Endothelial cell of umbilical vein (primary cell): ENCODE measurements around the gene PKP3. TPM values are rescaled to one million over a fixed set of nuclear protein-coding genes. Genes with fewer than 3 reads are reported as not detected.

ENCODE experiments used
- BruUV-seq: library from RNA; stranded (reverse); fragments of 400-500 nt; replicated peaks from 2 replicates; lab custom pipeline; 2021; lab: Mats Ljungman, UMichigan
- CTCF ChIA-PET: fragments of 300-600, 350-600 bp; sonication (Branson Sonifier 250); formaldehyde crosslinking; loops from one replicate; lab custom pipeline; 2021; ENCODE audit warnings: antibody characterized with exemption, inconsistent platforms; lab: Charles Lee
- POLR2A ChIA-PET: fragments of 300-600, 350-600 bp; sonication (Branson Sonifier 250); formaldehyde crosslinking; loops from one replicate; lab custom pipeline; 2021; ENCODE audit warnings: antibody characterized with exemption, inconsistent platforms; lab: Charles Lee
- DNase-seq: peaks from one replicate; pipeline ENCODE4 v3.0.0-alpha.2; 2011; ENCODE audit warnings: low read depth, low spot score
- FAIRE-seq: peaks from 2 replicates; lab custom pipeline; 2011; peaks lifted over from hg19 to GRCh38; lab: Jason Lieb, UNC
- H2AFZ ChIP-seq: 2 replicates; pipeline ENCODE4 v1.6.0; 2012; ENCODE audit warnings: low read depth, low read length, control low read depth, inconsistent platforms
- H3K27ac ChIP-seq: 2 replicates; pipeline ENCODE4 v1.5.1; 2011; ENCODE audit warnings: low read depth, mild to moderate bottlenecking, control low read depth, low read length, moderate library complexity; ENCODE audit not compliant: insufficient read depth
- H3K27me3 ChIP-seq, 2 experiments: 2 replicates each; pipeline versions ENCODE4 v1.6.0 to v1.6.1; 2011; ENCODE audit warnings: low read length in 2 of 2, mixed read lengths in 1 of 2; ENCODE audit not compliant: control insufficient read depth in 2 of 2, insufficient read depth in 2 of 2
- H3K36me3 ChIP-seq, 2 experiments: 2 replicates in 1 of 2; 3 replicates in 1 of 2; pipeline ENCODE4 v1.5.1; 2011; ENCODE audit warnings: low read length in 2 of 2, mild to moderate bottlenecking in 1 of 2, moderate library complexity in 1 of 2; ENCODE audit not compliant: control insufficient read depth in 2 of 2, insufficient read depth in 2 of 2; ENCODE audit errors: extremely low read depth in 1 of 2
- H3K4me1 ChIP-seq: 3 replicates; pipeline ENCODE4 v1.5.1; 2011; ENCODE audit warnings: mild to moderate bottlenecking, low read length; ENCODE audit not compliant: control insufficient read depth, insufficient read depth; ENCODE audit errors: extremely low read depth
- H3K4me2 ChIP-seq: 2 replicates; pipeline ENCODE4 v1.6.1; 2011; ENCODE audit warnings: low read length, control low read depth, mixed read lengths; ENCODE audit not compliant: insufficient read depth
- H3K4me3 ChIP-seq, 3 experiments: fragments of 200-600 bp in 1 of 3; sonication (generic), shearing (Covaris generic) in 1 of 3; replicated peaks in 1 of 3; 2 replicates each; pipeline ENCODE4 v1.5.1; 2011 to 2016; ENCODE audit warnings: control low read depth in 3 of 3, low read length in 3 of 3, mild to moderate bottlenecking in 2 of 3, inconsistent platforms in 1 of 3, low read depth in 1 of 3, moderate library complexity in 1 of 3; ENCODE audit not compliant: insufficient read depth in 1 of 3
- H3K79me2 ChIP-seq: 2 replicates; pipeline ENCODE4 v1.6.0; 2012; ENCODE audit warnings: low read length, inconsistent platforms; ENCODE audit not compliant: control insufficient read depth, insufficient read depth
- H3K9ac ChIP-seq: replicated peaks from 2 replicates; pipeline ENCODE3; 2011; ENCODE audit warnings: low read length, control low read depth; ENCODE audit not compliant: insufficient read depth; ENCODE audit errors: extremely low read depth
- H3K9me1 ChIP-seq: replicated peaks from 3 replicates; pipeline ENCODE4 v1.6.0; 2011; ENCODE audit warnings: mild to moderate bottlenecking, low read length; ENCODE audit not compliant: control insufficient read depth, insufficient read depth; ENCODE audit errors: extremely low read depth
- H3K9me3 ChIP-seq: replicated peaks from 2 replicates; pipeline ENCODE4 v1.5.1; 2012; ENCODE audit warnings: low read length, inconsistent platforms; ENCODE audit not compliant: control insufficient read depth, insufficient read depth
- H4K20me1 ChIP-seq: replicated peaks from 2 replicates; pipeline ENCODE3; 2011; ENCODE audit warnings: mild to moderate bottlenecking, low read length; ENCODE audit not compliant: control insufficient read depth, insufficient read depth; ENCODE audit errors: extremely low read depth
- CTCF ChIP-seq, 2 donors: IDR thresholded peaks; 1 replicate in 1 of 2; 2 replicates in 1 of 2; pipeline ENCODE4 v1.5.1; 2011; ENCODE audit warnings: low read length in 2 of 2, mild to moderate bottlenecking in 2 of 2, moderate library complexity in 2 of 2, control low read depth in 1 of 2, inconsistent platforms in 1 of 2, low read depth in 1 of 2; ENCODE audit not compliant: insufficient read depth in 1 of 2; ENCODE audit errors: extremely low read depth in 1 of 2
- EZH2 ChIP-seq: IDR thresholded peaks from 2 replicates; pipeline ENCODE4 v1.6.1; 2012; ENCODE audit warnings: borderline replicate concordance, low read depth, mild to moderate bottlenecking, moderate library complexity, low read length, inconsistent platforms; ENCODE audit not compliant: severe bottlenecking
- FOS ChIP-seq: IDR thresholded peaks from 2 replicates; pipeline ENCODE4 v1.6.1; 2011; ENCODE audit warnings: mild to moderate bottlenecking, low read length, moderate library complexity, borderline replicate concordance; ENCODE audit not compliant: insufficient read depth
- GATA2 ChIP-seq: IDR thresholded peaks from 2 replicates; pipeline ENCODE4 v1.7.0; 2011; ENCODE audit warnings: low read depth, mild to moderate bottlenecking, moderate library complexity, mixed read lengths, low read length; ENCODE audit not compliant: insufficient read length, insufficient read depth
- JUN ChIP-seq: IDR thresholded peaks from 2 replicates; pipeline ENCODE4 v1.6.1; 2011; ENCODE audit warnings: borderline replicate concordance, low read depth; ENCODE audit not compliant: insufficient read length, insufficient read depth
- MYC ChIP-seq: IDR thresholded peaks from one replicate; pipeline ENCODE4 v1.6.1; 2011; ENCODE audit warnings: mild to moderate bottlenecking, low read depth, low read length
- POLR2A ChIP-seq: IDR thresholded peaks from 2 replicates; pipeline ENCODE4 v1.6.1; 2012; ENCODE audit warnings: low read depth, mild to moderate bottlenecking, control low read depth, low read length
- POLR2AphosphoS5 ChIP-seq: IDR thresholded peaks from 2 replicates; pipeline ENCODE4 v1.6.1; 2012; ENCODE audit warnings: low read depth, mild to moderate bottlenecking, control low read depth, low read length, moderate library complexity; ENCODE audit not compliant: insufficient read depth
- dilution Hi-C: fragments of 300-500 bp; cut with MboI; formaldehyde crosslinking; loops from one replicate; pipeline ENCODE4 v1.15.0; 2019; ENCODE audit warnings: low sequenced_read_pairs; ENCODE audit not compliant: extremely low pct_ligation_motif_present
- intact Hi-C: fragments of 100-400 bp; cut with micrococcal nuclease; formaldehyde crosslinking; loops from one replicate; pipeline ENCODE4 v1.10.0; 2022
- polyA plus RNA-seq, 4 experiments: library from polyadenylated mRNA; depleted of rRNA in 3 of 4; stranded (reverse) in 3 of 4; unstranded in 1 of 4; fragments of >200 nt; gene quantifications; 2 replicates each; pipeline versions ENCODE4 v1.2.1 to v1.2.3, GENCODE V29; 2011 to 2012; ENCODE audit warnings: missing spikeins in 1 of 4
- total RNA-seq: library from RNA; stranded (reverse); gene quantifications from 2 replicates; pipeline ENCODE4 v1.2.3, GENCODE V29; 2021
- TF ChIP-seq, protein P1 (sequence below): IDR thresholded peaks from 2 replicates; pipeline ENCODE4 v1.6.1; 2011; ENCODE audit not compliant: insufficient read depth, insufficient read length

PKP3 gene
- total and polyA plus RNA-seq, 2 donors (not counting 3 experiments of a cell fraction or from before 2014, with no cell fraction given) = 0.27 to 0.59 TPM

DNA sequence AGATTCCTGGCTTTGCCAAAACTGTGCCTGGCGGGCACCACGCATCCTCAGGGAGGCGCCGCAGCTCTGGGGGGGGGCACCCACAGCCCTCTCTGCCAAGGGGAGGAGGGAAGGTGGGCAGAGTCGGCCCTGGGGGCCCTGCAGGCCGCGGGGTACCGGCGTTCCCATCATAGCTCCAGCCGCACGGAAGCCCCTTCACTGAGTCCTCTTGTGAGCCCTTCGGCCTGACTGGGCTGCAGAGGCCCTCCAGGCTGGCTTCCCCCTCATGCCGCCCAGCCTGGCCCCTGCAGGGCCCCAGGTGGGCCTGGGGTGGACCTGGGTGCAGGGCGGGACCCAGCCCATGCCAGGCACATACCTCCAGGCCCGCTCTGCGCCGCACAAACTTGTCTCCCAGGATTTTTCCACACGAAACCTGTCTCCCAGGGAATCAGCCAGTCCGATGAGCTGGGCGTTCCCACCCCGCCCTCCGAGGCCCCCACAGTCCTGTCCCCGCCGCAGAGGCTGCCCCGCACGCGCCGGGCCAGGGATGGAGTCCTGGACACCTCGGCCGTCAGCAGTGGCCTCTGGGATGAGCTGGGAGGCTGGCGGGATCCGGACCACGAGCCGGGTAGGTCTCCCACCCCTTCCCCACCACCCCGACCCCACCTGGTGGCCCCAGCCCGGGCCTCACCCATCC, 1.8 kb upstream of the PKP3 start:
- Histone ChIP-seq H3K4me2 (no peak overlapping the region), H3K27ac (no peak overlapping the region), H3K4me1 (peaks cover 2% of the 10 kb centered on the region), H4K20me1 (no peaks in the 10 kb centered on the region), H3K79me2 (no peaks in the 10 kb centered on the region), H3K4me3 (no peak overlapping the region), H3K9me3 (no peaks in the 10 kb centered on the region), H2AFZ (no peak overlapping the region), H3K36me3 (no peaks in the 10 kb centered on the region), H3K9me1 (no peaks in the 10 kb centered on the region), H3K27me3 (peaks cover 0 to 4% of the 10 kb centered on the region in 2 experiments), H3K9ac (no peak overlapping the region)
- TF ChIP-seq EZH2 (no peak), FOS (no peak), GATA2 (no peak), CTCF (IDR thresholded peaks at IDR 0.05; ENCODE audit: extremely low read depth in 1 of 2, insufficient read depth in 1 of 2, low read depth in 1 of 2, low read length in 2 of 2) (no peak), POLR2AphosphoS5 (no peak), MYC (no peak), POLR2A (no peak), JUN (no peak)
- TF ChIP-seq, protein P1, sequence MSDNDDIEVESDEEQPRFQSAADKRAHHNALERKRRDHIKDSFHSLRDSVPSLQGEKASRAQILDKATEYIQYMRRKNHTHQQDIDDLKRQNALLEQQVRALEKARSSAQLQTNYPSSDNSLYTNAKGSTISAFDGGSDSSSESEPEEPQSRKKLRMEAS = no peak
- CTCF ChIA-PET = interaction anchor here (1.3 kb wide), 1 partner anchor 30 kb away, joined by 3 read pairs; no protein-coding TSS in a partner anchor
- dilution Hi-C loops (no loop called here), intact Hi-C loops (no loop called here)
- BruUV-seq = no TSS peak
- FAIRE-seq (no peak), DNase-seq (no peak)
- POLR2A ChIA-PET = interaction anchor here (0.6 kb wide), 1 partner anchor 115 kb away, joined by 3 read pairs; the partner anchor contains the start of gene RNH1
